ENCODE data around the gene PDGFRB. TPM values are rescaled to one million over a fixed set of nuclear protein-coding genes. Genes with fewer than 3 reads are reported as not detected.

PDGFRB gene
- total RNA-seq, 1 experiment from 2014 or later = 0.34 TPM

GRCh38 chr5:150144246-150144801 is 11.3 kb downstream of the PDGFRB start:
- no peaks in the 10 kb centered on the region for H3K9me3 ChIP-seq (ENCODE audit: control insufficient read depth in 1 of 2, insufficient read depth in 1 of 2, low read depth in 1 of 2, low read length in 2 of 2)
- BruUV-seq (replicated peaks) = no TSS peak
- no peak overlapping the region for H2AFZ ChIP-seq (ENCODE audit: low read depth, low read length, poor library complexity, severe bottlenecking)
- H3K79me2 ChIP-seq (ENCODE audit: insufficient read depth, low read length) = no peaks in the 10 kb centered on the region
- H3K36me3 ChIP-seq (ENCODE audit: control insufficient read depth in 1 of 2, insufficient read depth in 2 of 2, low read length in 2 of 2) = no peaks in the 10 kb centered on the region
- ATAC-seq = no peak
- POLR2A ChIA-PET = no interaction called here
- CTCF ChIA-PET = no interaction called here
- no peak overlapping the region for H3K9ac ChIP-seq (ENCODE audit: low read length)
- TF ChIP-seq CEBPB (IDR thresholded peaks at IDR 0.05; ENCODE audit: low read depth) (no peak), ZFX (IDR thresholded peaks at IDR 0.05) (no peak), EZH2phosphoT487 (IDR thresholded peaks at IDR 0.05; ENCODE audit: borderline replicate concordance) (no peak)
- DNase-seq (ENCODE audit: low read depth, low spot score) = no peak
- intact Hi-C loops (cut with micrococcal nuclease) = no loop called here
- no peak overlapping the region for H3K4me2 ChIP-seq (ENCODE audit: low read length)
- no peaks in the 10 kb centered on the region for H4K20me1 ChIP-seq (ENCODE audit: insufficient read depth)
- no peak overlapping the region for H3K27ac ChIP-seq (ENCODE audit: low read depth, low read length)
- RAD21 ChIA-PET (ENCODE audit: low non-redundant PET in 1 of 2, low total read pairs in 2 of 2, uncharacterized antibody in 2 of 2, unreplicated experiment in 2 of 2) = no interaction called here
- no peak overlapping the region for H3K4me3 ChIP-seq (replicated peaks in 1 of 2; ENCODE audit: low read depth in 1 of 2, low read length in 2 of 2)
- H3K9me2 ChIP-seq (ENCODE audit: insufficient read depth) = no peaks in the 10 kb centered on the region
- peaks cover 0 to 21% of the 10 kb centered on the region in 2 experiments; a peak in 2 of 4 replicates for H3K4me1 ChIP-seq (ENCODE audit: control insufficient read depth in 1 of 2, insufficient read depth in 2 of 2, low read length in 2 of 2)
- no peaks in the 10 kb centered on the region for H3K27me3 ChIP-seq (ENCODE audit: insufficient read depth, low read length)

- H3K4me3 ChIP-seq (replicated peaks in 1 of 2; ENCODE audit: low read depth in 1 of 2, low read length in 2 of 2) = no peak overlapping the region
- no peaks in the 10 kb centered on the region for H3K79me2 ChIP-seq (ENCODE audit: insufficient read depth, low read length)
- no peaks in the 10 kb centered on the region for H3K27me3 ChIP-seq (ENCODE audit: insufficient read depth, low read length)
- no peaks in the 10 kb centered on the region for H3K9me2 ChIP-seq (ENCODE audit: insufficient read depth)
- no peak overlapping the region for H3K9ac ChIP-seq (ENCODE audit: low read length)
- peaks cover 0 to 21% of the 10 kb centered on the region in 2 experiments; a peak in 2 of 4 replicates for H3K4me1 ChIP-seq (ENCODE audit: control insufficient read depth in 1 of 2, insufficient read depth in 2 of 2, low read length in 2 of 2)
- POLR2A ChIA-PET = no interaction called here
- no TSS peak for BruUV-seq (replicated peaks)
- no peak overlapping the region for H2AFZ ChIP-seq (ENCODE audit: low read depth, low read length, poor library complexity, severe bottlenecking)
- H3K36me3 ChIP-seq (ENCODE audit: control insufficient read depth in 1 of 2, insufficient read depth in 2 of 2, low read length in 2 of 2) = no peaks in the 10 kb centered on the region
- DNase-seq (ENCODE audit: low read depth, low spot score) (no peak), ATAC-seq (peak; percentile 39)
- peak overlapping the region; percentile 27 for H3K4me2 ChIP-seq (ENCODE audit: low read length)
- H4K20me1 ChIP-seq (ENCODE audit: insufficient read depth) = no peaks in the 10 kb centered on the region
- no peaks in the 10 kb centered on the region for H3K9me3 ChIP-seq (ENCODE audit: control insufficient read depth in 1 of 2, insufficient read depth in 1 of 2, low read depth in 1 of 2, low read length in 2 of 2)
- CTCF ChIA-PET = no interaction called here
- intact Hi-C loops (cut with micrococcal nuclease) = no loop called here
- RAD21 ChIA-PET (ENCODE audit: low non-redundant PET in 1 of 2, low total read pairs in 2 of 2, uncharacterized antibody in 2 of 2, unreplicated experiment in 2 of 2) = no interaction called here
- no peak overlapping the region for H3K27ac ChIP-seq (ENCODE audit: low read depth, low read length)
- TF ChIP-seq YY1 (IDR thresholded peaks at IDR 0.05; ENCODE audit: extremely low read depth, insufficient replicate concordance, low read depth, low read length) (no peak), ELF1 (IDR thresholded peaks at IDR 0.05; ENCODE audit: borderline replicate concordance, low read depth) (no peak), MAX (IDR thresholded peaks at IDR 0.05) (no peak), EGR1 (IDR thresholded peaks at IDR 0.05; ENCODE audit: low read depth) (no peak), EZH2phosphoT487 (IDR thresholded peaks at IDR 0.05; ENCODE audit: borderline replicate concordance) (no peak), RAD21 (IDR thresholded peaks at IDR 0.05; ENCODE audit: low read depth) (no peak), CBX3 (IDR thresholded peaks at IDR 0.05; ENCODE audit: low read depth) (no peak), CTCF (IDR thresholded peaks at IDR 0.05 in 2 of 3, conservative IDR thresholded peaks at IDR 0.05 in 1 of 3; ENCODE audit: borderline replicate concordance in 1 of 3, insufficient read depth in 1 of 3, low read depth in 2 of 3, low read length in 2 of 3) (no peak), POLR2A (IDR thresholded peaks at IDR 0.05; ENCODE audit: borderline replicate concordance, extremely low read depth, insufficient read depth, insufficient read length) (no peak), ATF3 (IDR thresholded peaks at IDR 0.05) (no peak), FOSL1 (IDR thresholded peaks at IDR 0.05; ENCODE audit: low read depth) (no peak), TCF7L2 (IDR thresholded peaks at IDR 0.05; ENCODE audit: borderline replicate concordance, extremely low read depth, insufficient read depth, insufficient read length) (no peak)
- TF ChIP-seq, protein P1, sequence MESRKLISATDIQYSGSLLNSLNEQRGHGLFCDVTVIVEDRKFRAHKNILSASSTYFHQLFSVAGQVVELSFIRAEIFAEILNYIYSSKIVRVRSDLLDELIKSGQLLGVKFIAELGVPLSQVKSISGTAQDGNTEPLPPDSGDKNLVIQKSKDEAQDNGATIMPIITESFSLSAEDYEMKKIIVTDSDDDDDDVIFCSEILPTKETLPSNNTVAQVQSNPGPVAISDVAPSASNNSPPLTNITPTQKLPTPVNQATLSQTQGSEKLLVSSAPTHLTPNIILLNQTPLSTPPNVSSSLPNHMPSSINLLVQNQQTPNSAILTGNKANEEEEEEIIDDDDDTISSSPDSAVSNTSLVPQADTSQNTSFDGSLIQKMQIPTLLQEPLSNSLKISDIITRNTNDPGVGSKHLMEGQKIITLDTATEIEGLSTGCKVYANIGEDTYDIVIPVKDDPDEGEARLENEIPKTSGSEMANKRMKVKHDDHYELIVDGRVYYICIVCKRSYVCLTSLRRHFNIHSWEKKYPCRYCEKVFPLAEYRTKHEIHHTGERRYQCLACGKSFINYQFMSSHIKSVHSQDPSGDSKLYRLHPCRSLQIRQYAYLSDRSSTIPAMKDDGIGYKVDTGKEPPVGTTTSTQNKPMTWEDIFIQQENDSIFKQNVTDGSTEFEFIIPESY (IDR thresholded peaks at IDR 0.05; ENCODE audit: extremely low read depth, insufficient replicate concordance, low read length) = no peak
These were observed 12.0 kb downstream of the PDGFRB start for GRCh38 chr5:150143350-150144245.

All from HCT116 (cell line).